Activated CD8-positive, alpha-beta T cell treated with anti-CD3 and anti-CD28 coated beads for 36 hours (primary cell): Measurements from ENCODE around the gene CERKL. TPM values are rescaled to one million over a fixed set of nuclear protein-coding genes. Genes with fewer than 3 reads are reported as not detected.

ENCODE experiments used
- ATAC-seq: fragments of 200-7000 bp; cut with Tn5 transposase; one replicate; pipeline ENCODE4 v1.10.0; 2021; ENCODE audit warnings: mild to moderate bottlenecking, moderate library complexity
- CTCF ChIA-PET: fragments of 350-600 bp; sonication (Branson Sonifier 250); formaldehyde crosslinking; loops from one replicate; lab custom pipeline; 2021; ENCODE audit warnings: antibody characterized with exemption; lab: Charles Lee
- POLR2A ChIA-PET: fragments of 350-600 bp; sonication (Branson Sonifier 250); formaldehyde crosslinking; loops from one replicate; lab custom pipeline; 2021; ENCODE audit warnings: antibody characterized with exemption; lab: Charles Lee
- DNase-seq: peaks from one replicate; pipeline ENCODE4 v3.0.0-alpha.2; 2020
- H3K27ac Mint-ChIP-seq: one replicate; pipeline ENCODE4 v1.8.0; 2021; ENCODE audit warnings: mild to moderate bottlenecking, mixed read lengths
- H3K27me3 Mint-ChIP-seq: one replicate; pipeline ENCODE4 v1.8.0; 2021; ENCODE audit warnings: mixed read lengths
- H3K36me3 Mint-ChIP-seq: one replicate; pipeline ENCODE4 v1.8.0; 2021; ENCODE audit warnings: low read depth, mixed read lengths
- H3K4me1 Mint-ChIP-seq: one replicate; pipeline ENCODE4 v1.8.0; 2021; ENCODE audit warnings: low read depth, mixed read lengths
- H3K4me3 Mint-ChIP-seq: one replicate; pipeline ENCODE4 v1.8.0; 2021; ENCODE audit warnings: mild to moderate bottlenecking, moderate library complexity, mixed read lengths
- H3K9me3 Mint-ChIP-seq: one replicate; pipeline ENCODE4 v1.8.0; 2021; ENCODE audit warnings: mixed read lengths
- CTCF ChIP-seq: fragments of 200-600 bp; IDR thresholded peaks from one replicate; pipeline ENCODE4 v1.8.0; 2022; ENCODE audit warnings: antibody characterized with exemption, mild to moderate bottlenecking
- intact Hi-C: fragments of 100-400 bp; cut with micrococcal nuclease; formaldehyde crosslinking; loops from one replicate; pipeline ENCODE4 v1.10.0; 2022
- total RNA-seq, 2 experiments: library from RNA; stranded (reverse); gene quantifications; one replicate each; pipeline ENCODE4 v1.2.3, GENCODE V29; 2021

The CERKL gene
- total RNA-seq, 2 experiments from 2014 or later, result 0.11 to 0.20 TPM

GRCh38 chr2:181528441-181528840, 128.5 kb downstream of the CERKL start:
- H3K27me3 Mint-ChIP-seq, result no peaks in the 10 kb centered on the region
- intact Hi-C loops, result no loop called here
- H3K27ac Mint-ChIP-seq, result no peak overlapping the region
- H3K36me3 Mint-ChIP-seq, result peaks cover 57% of the 10 kb centered on the region
- no peak for TF ChIP-seq CTCF
- CTCF ChIA-PET, result no interaction called here
- DNase-seq, result no peak
- POLR2A ChIA-PET, result no interaction called here
- no peaks in the 10 kb centered on the region for H3K4me1 Mint-ChIP-seq
- no peak for ATAC-seq
- no peaks in the 10 kb centered on the region for H3K9me3 Mint-ChIP-seq
- no peak overlapping the region for H3K4me3 Mint-ChIP-seq

- intact Hi-C loops, result no loop called here
- Mint-ChIP-seq H3K4me1 (no peaks in the 10 kb centered on the region), H3K27ac (no peak overlapping the region), H3K36me3 (peaks cover 53% of the 10 kb centered on the region), H3K4me3 (no peak overlapping the region), H3K9me3 (no peaks in the 10 kb centered on the region), H3K27me3 (no peaks in the 10 kb centered on the region)
- ATAC-seq (no peak), DNase-seq (no peak)
- TF ChIP-seq CTCF, result no peak
- POLR2A ChIA-PET, result no interaction called here
- CTCF ChIA-PET, result no interaction called here
Observed at GRCh38 chr2:181527058-181527457, 129.8 kb downstream of the CERKL start.

GRCh38 chr2:181526014-181526413, 130.9 kb downstream of the CERKL start:
- no peak for TF ChIP-seq CTCF
- H3K9me3 Mint-ChIP-seq, result no peaks in the 10 kb centered on the region
- ChIA-PET CTCF (no interaction called here), POLR2A (no interaction called here)
- DNase-seq, result no peak
- no peak overlapping the region for H3K4me3 Mint-ChIP-seq
- peaks cover 58% of the 10 kb centered on the region for H3K36me3 Mint-ChIP-seq
- H3K27ac Mint-ChIP-seq, result no peak overlapping the region
- intact Hi-C loops, result no loop called here
- no peaks in the 10 kb centered on the region for H3K27me3 Mint-ChIP-seq
- H3K4me1 Mint-ChIP-seq, result no peaks in the 10 kb centered on the region
- ATAC-seq, result no peak

- TF ChIP-seq CTCF, result no peak
- Mint-ChIP-seq H3K9me3 (no peaks in the 10 kb centered on the region), H3K36me3 (peaks cover 56% of the 10 kb centered on the region), H3K27ac (no peak overlapping the region), H3K4me3 (no peak overlapping the region), H3K27me3 (no peaks in the 10 kb centered on the region), H3K4me1 (no peaks in the 10 kb centered on the region)
- CTCF ChIA-PET, result interaction anchor here (1.0 kb wide), 1 partner anchor 49 kb away, joined by 3 read pairs; no protein-coding TSS in a partner anchor
- POLR2A ChIA-PET, result no interaction called here
- no peak for DNase-seq
- ATAC-seq, result no peak
- intact Hi-C loops, result no loop called here
Observed at GRCh38 chr2:181523756-181524155, 133.1 kb downstream of the CERKL start.

- H3K9me3 Mint-ChIP-seq, result no peaks in the 10 kb centered on the region
- H3K27ac Mint-ChIP-seq, result no peak overlapping the region
- H3K27me3 Mint-ChIP-seq, result no peaks in the 10 kb centered on the region
- peaks cover 28% of the 10 kb centered on the region for H3K4me1 Mint-ChIP-seq
- ChIA-PET POLR2A (no interaction called here), CTCF (no interaction called here)
- intact Hi-C loops, result no loop called here
- no peak for TF ChIP-seq CTCF
- H3K36me3 Mint-ChIP-seq, result peaks cover 50% of the 10 kb centered on the region
- no peak overlapping the region for H3K4me3 Mint-ChIP-seq
- no peak for ATAC-seq
- no peak for DNase-seq
Observed at GRCh38 chr2:181520253-181520652, 136.7 kb downstream of the CERKL start.
